ENCODE data around the gene LPAR6.

DNA sequence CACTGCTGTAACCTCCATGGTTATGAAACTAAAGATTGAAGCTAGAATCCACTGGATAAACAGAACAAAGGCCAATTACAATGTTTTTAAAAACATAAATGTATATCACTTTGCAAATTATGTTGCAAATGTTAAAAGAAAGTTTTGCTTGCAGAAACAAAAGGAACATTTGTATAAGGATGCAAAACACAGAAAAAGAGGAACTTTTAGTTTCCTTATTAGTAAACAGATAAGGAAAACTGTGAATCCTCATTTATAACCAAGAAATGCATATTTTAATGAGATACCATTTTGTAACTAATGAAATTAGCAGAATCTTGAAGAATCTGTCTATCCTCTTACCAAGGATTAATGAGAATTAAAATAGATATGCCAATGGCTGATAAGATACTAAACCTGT, 32.3 kb downstream of the LPAR6 start:
- TF ChIP-seq POLR2AphosphoS5 (IDR thresholded peaks at IDR 0.05; ENCODE audit: borderline replicate concordance, low read depth, low read length) (no peak), EZH2 (IDR thresholded peaks at IDR 0.05) (no peak)
